ENCODE data around the gene HMCN2. TPM values are rescaled to one million over a fixed set of nuclear protein-coding genes. Genes with fewer than 3 reads are reported as not detected.

HMCN2 gene
- total RNA-seq, 1 donor from 2014 or later: not detected

DNA sequence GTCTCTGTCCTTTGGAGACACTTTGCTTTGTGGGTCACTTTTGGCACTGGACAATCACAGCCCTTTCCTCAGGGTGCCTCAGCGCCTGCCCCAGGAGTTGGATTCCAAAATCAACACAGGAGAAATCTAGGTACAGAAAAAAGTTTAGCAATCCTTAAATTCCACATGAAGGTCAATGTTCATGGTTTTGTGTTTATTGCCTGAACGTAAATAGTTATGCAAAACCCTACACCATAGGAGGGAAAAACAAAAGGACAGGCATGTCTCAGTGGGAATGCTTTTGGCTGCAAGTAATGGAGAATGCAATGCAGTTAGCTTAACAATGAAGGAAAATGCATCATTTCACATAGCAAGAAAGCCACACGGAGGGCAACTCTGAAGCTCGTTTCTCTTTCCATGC is 6.5 kb upstream of the HMCN2 start:
- no peak for DNase-seq (ENCODE audit: low read depth)
- no peaks in the 10 kb centered on the region for H3K36me3 ChIP-seq (ENCODE audit: control insufficient read depth, insufficient read depth, low read length)
- TF ChIP-seq, protein P1, sequence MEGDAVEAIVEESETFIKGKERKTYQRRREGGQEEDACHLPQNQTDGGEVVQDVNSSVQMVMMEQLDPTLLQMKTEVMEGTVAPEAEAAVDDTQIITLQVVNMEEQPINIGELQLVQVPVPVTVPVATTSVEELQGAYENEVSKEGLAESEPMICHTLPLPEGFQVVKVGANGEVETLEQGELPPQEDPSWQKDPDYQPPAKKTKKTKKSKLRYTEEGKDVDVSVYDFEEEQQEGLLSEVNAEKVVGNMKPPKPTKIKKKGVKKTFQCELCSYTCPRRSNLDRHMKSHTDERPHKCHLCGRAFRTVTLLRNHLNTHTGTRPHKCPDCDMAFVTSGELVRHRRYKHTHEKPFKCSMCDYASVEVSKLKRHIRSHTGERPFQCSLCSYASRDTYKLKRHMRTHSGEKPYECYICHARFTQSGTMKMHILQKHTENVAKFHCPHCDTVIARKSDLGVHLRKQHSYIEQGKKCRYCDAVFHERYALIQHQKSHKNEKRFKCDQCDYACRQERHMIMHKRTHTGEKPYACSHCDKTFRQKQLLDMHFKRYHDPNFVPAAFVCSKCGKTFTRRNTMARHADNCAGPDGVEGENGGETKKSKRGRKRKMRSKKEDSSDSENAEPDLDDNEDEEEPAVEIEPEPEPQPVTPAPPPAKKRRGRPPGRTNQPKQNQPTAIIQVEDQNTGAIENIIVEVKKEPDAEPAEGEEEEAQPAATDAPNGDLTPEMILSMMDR (IDR thresholded peaks at IDR 0.05; ENCODE audit: insufficient read depth, low read length, poor library complexity, severe bottlenecking): no peak
- H3K27me3 ChIP-seq (ENCODE audit: control insufficient read depth, insufficient read depth, low read length): peaks cover 30% of the 10 kb centered on the region
- H3K4me3 ChIP-seq (ENCODE audit: low read depth, low read length): no peak overlapping the region

GRCh38 chr9:130260816-130261765 is 4.5 kb upstream of the HMCN2 start:
- no peak for DNase-seq (ENCODE audit: low read depth)
- peaks cover 47% of the 10 kb centered on the region for H3K27me3 ChIP-seq (ENCODE audit: control insufficient read depth, insufficient read depth, low read length)
- TF ChIP-seq, protein P1 (IDR thresholded peaks at IDR 0.05; ENCODE audit: insufficient read depth, low read length, poor library complexity, severe bottlenecking): no peak
- H3K36me3 ChIP-seq (ENCODE audit: control insufficient read depth, insufficient read depth, low read length): no peaks in the 10 kb centered on the region
- H3K4me3 ChIP-seq (ENCODE audit: low read depth, low read length): no peak overlapping the region

DNA sequence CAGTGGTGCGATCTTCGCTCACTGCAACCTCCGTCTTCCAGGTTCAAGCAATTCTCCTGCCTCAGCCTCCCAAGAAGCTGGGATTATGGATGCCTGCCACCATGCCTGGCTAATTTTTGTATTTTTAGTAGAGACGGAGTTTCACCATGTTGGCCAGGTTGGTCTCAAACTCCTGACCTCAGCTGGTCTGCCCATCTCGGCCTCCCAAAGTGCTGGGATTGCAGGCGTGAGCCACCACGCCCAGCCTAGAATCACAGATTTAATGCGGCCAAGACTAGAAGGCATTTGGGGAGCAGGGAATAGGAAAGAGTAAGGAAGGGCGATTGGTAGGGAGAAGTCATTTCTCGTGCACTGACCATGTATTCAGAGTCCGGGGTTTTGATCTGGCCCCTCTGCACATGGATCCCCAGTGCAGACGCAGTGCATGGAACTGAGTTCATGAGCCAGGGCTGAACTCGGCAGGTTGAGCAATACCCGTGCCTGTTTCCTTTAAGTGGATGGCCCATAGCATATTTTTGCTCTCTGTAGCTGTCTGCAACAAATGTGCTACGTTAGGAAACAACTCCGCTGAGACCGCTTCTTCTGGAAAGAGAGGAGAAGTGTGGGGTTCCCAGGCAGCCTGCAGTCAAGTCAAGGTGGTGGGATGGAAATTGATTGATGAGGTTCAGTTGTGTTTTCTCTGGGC is 3.4 kb upstream of the HMCN2 start:
- TF ChIP-seq, protein P1 (IDR thresholded peaks at IDR 0.05; ENCODE audit: insufficient read depth, low read length, poor library complexity, severe bottlenecking): no peak
- peaks cover 56% of the 10 kb centered on the region for H3K27me3 ChIP-seq (ENCODE audit: control insufficient read depth, insufficient read depth, low read length)

GRCh38 chr9:130262771-130263170 is 2.8 kb upstream of the HMCN2 start:
- no peak for DNase-seq (ENCODE audit: low read depth)
- TF ChIP-seq, protein P1 (IDR thresholded peaks at IDR 0.05; ENCODE audit: insufficient read depth, low read length, poor library complexity, severe bottlenecking): no peak
- Histone ChIP-seq H3K36me3 (ENCODE audit: control insufficient read depth, insufficient read depth, low read length) (no peaks in the 10 kb centered on the region), H3K4me3 (ENCODE audit: low read depth, low read length) (no peak overlapping the region), H3K27me3 (ENCODE audit: control insufficient read depth, insufficient read depth, low read length) (peaks cover 62% of the 10 kb centered on the region)

More for the DNA sequence above, 3.4 kb upstream of the HMCN2 start:
- no peak for DNase-seq (ENCODE audit: low read depth)
- Histone ChIP-seq H3K4me3 (ENCODE audit: low read depth, low read length) (no peak overlapping the region), H3K36me3 (ENCODE audit: control insufficient read depth, insufficient read depth, low read length) (no peaks in the 10 kb centered on the region)

DNA sequence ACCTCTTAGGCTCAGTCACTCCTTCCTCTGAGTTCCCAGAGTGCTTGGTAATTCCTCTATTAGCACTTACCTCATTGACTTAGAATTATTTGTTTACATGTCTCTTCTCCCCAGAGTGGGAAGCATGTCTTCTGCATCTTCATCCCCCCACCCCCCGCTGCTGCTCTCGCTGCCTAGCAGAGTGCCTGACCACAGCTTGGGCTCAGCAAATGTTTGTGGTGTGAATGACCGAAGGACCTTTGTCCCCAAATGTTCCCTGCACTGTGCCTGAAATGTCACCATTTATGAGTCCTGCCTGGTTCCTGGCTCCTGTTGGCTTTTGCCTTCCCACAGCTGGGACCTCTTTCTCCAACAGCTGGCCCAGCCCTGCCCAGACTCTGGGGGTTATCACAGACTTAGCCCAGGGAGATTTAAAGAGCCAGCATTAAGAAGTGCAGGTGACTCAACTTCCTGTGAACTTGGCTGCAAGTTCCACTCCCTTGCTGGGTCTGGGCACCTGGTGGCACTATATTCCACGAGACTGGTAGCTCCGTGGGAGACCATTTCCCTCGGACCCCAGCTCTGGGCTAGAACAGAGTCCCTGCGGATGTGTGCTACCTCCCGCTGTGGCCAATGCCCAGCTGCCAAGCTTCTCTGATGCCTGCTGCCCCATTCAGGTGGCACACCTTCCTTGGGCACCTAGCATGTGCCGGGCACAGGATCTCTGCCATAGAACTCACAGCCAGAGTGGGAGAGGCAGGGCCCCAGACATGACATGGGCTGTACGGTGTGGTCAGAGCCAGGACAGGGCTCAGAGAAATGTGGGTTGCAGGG is 1.8 kb upstream of the HMCN2 start:
- H3K27me3 ChIP-seq (ENCODE audit: control insufficient read depth, insufficient read depth, low read length): peaks cover 68% of the 10 kb centered on the region
- H3K4me3 ChIP-seq (ENCODE audit: low read depth, low read length): no peak overlapping the region
- H3K36me3 ChIP-seq (ENCODE audit: control insufficient read depth, insufficient read depth, low read length): no peaks in the 10 kb centered on the region
- DNase-seq (ENCODE audit: low read depth): peak; percentile 19
- TF ChIP-seq, protein P1 (IDR thresholded peaks at IDR 0.05; ENCODE audit: insufficient read depth, low read length, poor library complexity, severe bottlenecking): peak; percentile 30

Data from kidney epithelial cell (primary cell).